PC-9 (cell line): ENCODE data around the gene NARS2. TPM values are rescaled to one million over a fixed set of nuclear protein-coding genes. Genes with fewer than 3 reads are reported as not detected.

Source experiments
- BruUV-seq: library from RNA; stranded (reverse); fragments of 400-500 nt; replicated peaks from 2 replicates; lab custom pipeline; 2021; lab: Mats Ljungman, UMichigan
- CTCF ChIA-PET: fragments of 300-600 bp; sonication (Branson Sonifier 250); formaldehyde crosslinking; loops from one replicate; lab custom pipeline; 2022; ENCODE audit warnings: antibody characterized with exemption; lab: Charles Lee
- POLR2A ChIA-PET: fragments of 300-600 bp; sonication (Branson Sonifier 250); formaldehyde crosslinking; loops from one replicate; lab custom pipeline; 2022; ENCODE audit warnings: antibody characterized with exemption; ENCODE audit not compliant: unreplicated experiment; lab: Charles Lee
- DNase-seq, 2 experiments: peaks; one replicate each; pipeline versions ENCODE4 v3.0.0 to v3.0.0-alpha.2; 2015 to 2022; ENCODE audit warnings: mixed read lengths in 1 of 2
- H2AFZ ChIP-seq: fragments of 200-600 bp; sonication (generic); 2 replicates; pipeline ENCODE4 v1.8.1; 2017; ENCODE audit warnings: antibody characterized with exemption
- H3F3A ChIP-seq: fragments of 200-600 bp; sonication (generic); 2 replicates; pipeline ENCODE4 v1.8.1; 2017; ENCODE audit warnings: antibody characterized with exemption, mild to moderate bottlenecking, low read depth; ENCODE audit not compliant: insufficient read depth
- H3K27ac ChIP-seq: fragments of 200-600 bp; sonication (generic); 2 replicates; pipeline ENCODE4 v1.6.1; 2016; ENCODE audit warnings: mixed run types
- H3K27me3 ChIP-seq: fragments of 200-600 bp; sonication (generic); 2 replicates; pipeline ENCODE4 v1.6.1; 2016; ENCODE audit warnings: low read depth, mixed run types; ENCODE audit not compliant: insufficient read depth
- H3K36me3 ChIP-seq: fragments of 200-600 bp; sonication (generic); 2 replicates; pipeline ENCODE4 v1.6.1; 2016; ENCODE audit warnings: low read depth, mixed run types
- H3K4me1 ChIP-seq: fragments of 200-600 bp; sonication (generic); replicated peaks from 2 replicates; pipeline ENCODE4 v1.6.1; 2016; ENCODE audit warnings: mixed run types; ENCODE audit not compliant: insufficient read depth
- H3K4me2 ChIP-seq: fragments of 200-600 bp; sonication (generic); 2 replicates; pipeline ENCODE4 v1.6.1; 2017; ENCODE audit warnings: mixed run types
- H3K4me3 ChIP-seq: fragments of 200-600 bp; sonication (generic); 2 replicates; pipeline ENCODE4 v1.6.1; 2016; ENCODE audit warnings: mixed run types
- H3K79me2 ChIP-seq: fragments of 200-600 bp; sonication (generic); 2 replicates; pipeline ENCODE4 v1.6.1; 2017; ENCODE audit warnings: low read depth, mixed run types
- H3K9me2 ChIP-seq: fragments of 200-600 bp; sonication (generic); 2 replicates; pipeline ENCODE4 v1.8.1; 2017; ENCODE audit warnings: mild to moderate bottlenecking; ENCODE audit not compliant: insufficient read depth
- H3K9me3 ChIP-seq: fragments of 200-600 bp; sonication (generic); 2 replicates; pipeline ENCODE4 v1.8.1; 2016; ENCODE audit warnings: low read depth; ENCODE audit not compliant: insufficient read depth
- H4K20me1 ChIP-seq: fragments of 200-600 bp; sonication (generic); 2 replicates; pipeline ENCODE4 v1.8.1; 2017; ENCODE audit not compliant: insufficient read depth
- CTCF ChIP-seq: fragments of 200-600 bp; sonication (generic); conservative IDR thresholded peaks from 2 replicates; pipeline ENCODE4 v1.6.1; 2017; ENCODE audit warnings: mixed run types, antibody characterized with exemption, mild to moderate bottlenecking, moderate library complexity
- EZH2 ChIP-seq: fragments of 200-600 bp; sonication (generic); IDR thresholded peaks from 2 replicates; pipeline ENCODE4 v1.8.0; 2017; ENCODE audit warnings: antibody characterized with exemption, low read depth
- intact Hi-C: fragments of 100-400 bp; cut with micrococcal nuclease; formaldehyde crosslinking; loops from one replicate; pipeline ENCODE4 v1.10.0; 2022; ENCODE audit not compliant: unreplicated experiment
- total RNA-seq: library from RNA; stranded (reverse); gene quantifications from 2 replicates; pipeline ENCODE4 v1.2.3, GENCODE V29; 2021

The NARS2 gene
- total RNA-seq, 1 experiment from 2014 or later, result 22.4 TPM

GRCh38 chr11:78429660-78430059 is 145.0 kb downstream of the NARS2 start:
- H3K9me3 ChIP-seq, result no peaks in the 10 kb centered on the region
- ChIA-PET CTCF (interaction anchor here (0.6 kb wide), 1 partner anchor 146 kb away, joined by 6 read pairs; no protein-coding TSS in a partner anchor), POLR2A (no interaction called here)
- H3K9me2 ChIP-seq, result no peaks in the 10 kb centered on the region
- H3K36me3 ChIP-seq, result no peaks in the 10 kb centered on the region
- no peak overlapping the region for H3K4me2 ChIP-seq
- H3K27me3 ChIP-seq, result no peaks in the 10 kb centered on the region
- peak in 1 of 2 experiments; percentile 28 for DNase-seq
- no peaks in the 10 kb centered on the region for H4K20me1 ChIP-seq
- BruUV-seq, result no TSS peak
- H2AFZ ChIP-seq, result no peak overlapping the region
- intact Hi-C loops, result no loop called here
- no peak overlapping the region for H3K27ac ChIP-seq
- H3K4me3 ChIP-seq, result no peak overlapping the region
- no peaks in the 10 kb centered on the region for H3F3A ChIP-seq
- H3K79me2 ChIP-seq, result no peaks in the 10 kb centered on the region
- H3K4me1 ChIP-seq, result no peaks in the 10 kb centered on the region; the same call in 1 of the 2 replicates
- no peak for TF ChIP-seq EZH2
- no peak for TF ChIP-seq CTCF

- no peak overlapping the region for H3K27ac ChIP-seq
- CTCF ChIA-PET, result interaction anchor here (0.6 kb wide), 1 partner anchor 146 kb away, joined by 6 read pairs; no protein-coding TSS in a partner anchor
- no peak overlapping the region for H3K4me2 ChIP-seq
- no peak for TF ChIP-seq CTCF
- no peak for TF ChIP-seq EZH2
- intact Hi-C loops, result no loop called here
- no peak overlapping the region for H3K4me3 ChIP-seq
- BruUV-seq, result no TSS peak
- POLR2A ChIA-PET, result no interaction called here
- H4K20me1 ChIP-seq, result no peaks in the 10 kb centered on the region
- DNase-seq, result peak in 1 of 2 experiments; percentile 23
- no peaks in the 10 kb centered on the region for H3K27me3 ChIP-seq
- no peaks in the 10 kb centered on the region for H3K9me3 ChIP-seq
- no peak overlapping the region for H2AFZ ChIP-seq
- no peaks in the 10 kb centered on the region; the same call in 1 of the 2 replicates for H3K4me1 ChIP-seq
- no peaks in the 10 kb centered on the region for H3K9me2 ChIP-seq
- no peaks in the 10 kb centered on the region for H3K36me3 ChIP-seq
- H3K79me2 ChIP-seq, result no peaks in the 10 kb centered on the region
- H3F3A ChIP-seq, result no peaks in the 10 kb centered on the region
Measured at GRCh38 chr11:78429209-78429608, 145.5 kb downstream of the NARS2 start.

- DNase-seq, result no peak
- TF ChIP-seq EZH2 (no peak), CTCF (no peak)
- Histone ChIP-seq H2AFZ (no peak overlapping the region), H3K4me1 (no peaks in the 10 kb centered on the region; the same call in 1 of the 2 replicates), H3K4me2 (no peak overlapping the region), H4K20me1 (no peaks in the 10 kb centered on the region), H3F3A (no peaks in the 10 kb centered on the region), H3K4me3 (no peak overlapping the region), H3K27me3 (no peaks in the 10 kb centered on the region), H3K79me2 (no peaks in the 10 kb centered on the region), H3K27ac (no peak overlapping the region), H3K36me3 (no peaks in the 10 kb centered on the region), H3K9me3 (no peaks in the 10 kb centered on the region), H3K9me2 (no peaks in the 10 kb centered on the region)
- no TSS peak for BruUV-seq
- intact Hi-C loops, result no loop called here
- ChIA-PET POLR2A (no interaction called here), CTCF (no interaction called here)
Measured at GRCh38 chr11:78428773-78429172, 145.9 kb downstream of the NARS2 start.
